Keratinocyte (primary cell): ENCODE results near the gene GNPTG. TPM values are rescaled to one million over a fixed set of nuclear protein-coding genes. Genes with fewer than 3 reads are reported as not detected.
A peak's percentile ranks its signal among the peaks of the same experiment; 100 is the strongest.

Experiments
- DNase-seq: peaks from one replicate; pipeline ENCODE4 v3.0.0-alpha.2; 2011; ENCODE audit warnings: low read depth, missing footprints, low spot score
- FAIRE-seq: peaks from 2 replicates; lab custom pipeline; 2011; peaks lifted over from hg19 to GRCh38; lab: Jason Lieb, UNC
- H2AFZ ChIP-seq: 2 replicates; pipeline ENCODE4 v1.6.0; 2012; ENCODE audit warnings: low read length, control low read depth, inconsistent platforms; ENCODE audit not compliant: control insufficient read depth
- H3K27ac ChIP-seq: 2 replicates; pipeline ENCODE4 v1.5.1; 2011; ENCODE audit warnings: low read length; ENCODE audit not compliant: control insufficient read depth, insufficient read depth
- H3K27me3 ChIP-seq: 3 replicates; pipeline ENCODE4 v1.6.0; 2011; ENCODE audit warnings: low read length; ENCODE audit not compliant: control insufficient read depth, insufficient read depth; ENCODE audit errors: extremely low read depth
- H3K36me3 ChIP-seq, 2 experiments: 2 replicates in 1 of 2; 3 replicates in 1 of 2; pipeline ENCODE4 v1.5.1; 2011; ENCODE audit warnings: low read length in 2 of 2, mild to moderate bottlenecking in 1 of 2; ENCODE audit not compliant: control insufficient read depth in 2 of 2, insufficient read depth in 2 of 2; ENCODE audit errors: extremely low read depth in 1 of 2
- H3K4me1 ChIP-seq: 3 replicates; pipeline ENCODE4 v1.5.1; 2011; ENCODE audit warnings: low read length; ENCODE audit not compliant: control insufficient read depth, insufficient read depth; ENCODE audit errors: extremely low read depth
- H3K4me2 ChIP-seq: 3 replicates; pipeline ENCODE4 v1.6.0; 2011; ENCODE audit warnings: low read depth, low read length; ENCODE audit not compliant: control insufficient read depth, insufficient read depth; ENCODE audit errors: extremely low read depth
- H3K4me3 ChIP-seq, 3 experiments: fragments of 200-600 bp in 1 of 3; sonication (generic) in 1 of 3; 2 replicates in 2 of 3; 3 replicates in 1 of 3; pipeline ENCODE4 v1.5.1; 2011 to 2016; ENCODE audit warnings: low read length in 3 of 3, mild to moderate bottlenecking in 3 of 3, control low read depth in 2 of 3, inconsistent platforms in 1 of 3, low read depth in 1 of 3, mixed read lengths in 1 of 3, mixed run types in 1 of 3, moderate library complexity in 1 of 3; ENCODE audit not compliant: control insufficient read depth in 2 of 3, insufficient read depth in 2 of 3; ENCODE audit errors: extremely low read depth in 1 of 3
- H3K79me2 ChIP-seq: 2 replicates; pipeline ENCODE4 v1.6.0; 2012; ENCODE audit warnings: low read length; ENCODE audit not compliant: control insufficient read depth, insufficient read depth
- H3K9ac ChIP-seq: 3 replicates; pipeline ENCODE4 v1.6.0; 2011; ENCODE audit warnings: low read length; ENCODE audit not compliant: control insufficient read depth, insufficient read depth; ENCODE audit errors: extremely low read depth
- H3K9me1 ChIP-seq: 3 replicates; pipeline ENCODE4 v1.6.0; 2011; ENCODE audit warnings: low read length; ENCODE audit not compliant: control insufficient read depth, insufficient read depth; ENCODE audit errors: extremely low read depth
- H3K9me3 ChIP-seq: 2 replicates; pipeline ENCODE4 v1.5.1; 2012; ENCODE audit warnings: low read depth, low read length; ENCODE audit not compliant: control insufficient read depth
- H4K20me1 ChIP-seq: 3 replicates; pipeline ENCODE4 v1.6.0; 2011; ENCODE audit warnings: low read length; ENCODE audit not compliant: control insufficient read depth, insufficient read depth; ENCODE audit errors: extremely low read depth
- CTCF ChIP-seq, 3 experiments: IDR thresholded peaks in 1 of 3; conservative IDR thresholded peaks in 1 of 3; optimal IDR thresholded peaks in 1 of 3; 2 replicates in 2 of 3; 3 replicates in 1 of 3; pipeline versions ENCODE3 to v1.5.1; 2011; ENCODE audit warnings: low read length in 3 of 3, mild to moderate bottlenecking in 3 of 3, moderate library complexity in 2 of 3, control low read depth in 1 of 3, inconsistent platforms in 1 of 3; ENCODE audit not compliant: insufficient read depth in 2 of 3; ENCODE audit errors: extremely low read depth in 1 of 3
- EZH2 ChIP-seq: IDR thresholded peaks from one replicate; pipeline ENCODE4 v1.6.1; 2012; ENCODE audit warnings: inconsistent platforms, mild to moderate bottlenecking, low read length, moderate library complexity
- dilution Hi-C: fragments of 300-500 bp; cut with MboI; formaldehyde crosslinking; loops from one replicate; pipeline ENCODE4 v1.7.0; 2020; ENCODE audit warnings: low sequenced_read_pairs; ENCODE audit not compliant: extremely low pct_ligation_motif_present
- polyA plus RNA-seq, 5 experiments: library from polyadenylated mRNA; depleted of rRNA in 3 of 5; stranded (reverse) in 3 of 5; stranded (forward) in 1 of 5; unstranded in 1 of 5; fragments of >200 nt; gene quantifications; 1 replicate in 1 of 5; 2 replicates in 3 of 5; 3 replicates in 1 of 5; pipeline versions ENCODE4 v1.2.1 to v1.2.3, GENCODE V29; 2011 to 2012; ENCODE audit warnings: missing spikeins in 2 of 5, low read depth in 1 of 5, low replicate concordance in 1 of 5

GNPTG gene
- polyA plus RNA-seq, 1 donor (not counting 4 experiments of a cell fraction or from before 2014, with no cell fraction given): 30.9 TPM

DNA sequence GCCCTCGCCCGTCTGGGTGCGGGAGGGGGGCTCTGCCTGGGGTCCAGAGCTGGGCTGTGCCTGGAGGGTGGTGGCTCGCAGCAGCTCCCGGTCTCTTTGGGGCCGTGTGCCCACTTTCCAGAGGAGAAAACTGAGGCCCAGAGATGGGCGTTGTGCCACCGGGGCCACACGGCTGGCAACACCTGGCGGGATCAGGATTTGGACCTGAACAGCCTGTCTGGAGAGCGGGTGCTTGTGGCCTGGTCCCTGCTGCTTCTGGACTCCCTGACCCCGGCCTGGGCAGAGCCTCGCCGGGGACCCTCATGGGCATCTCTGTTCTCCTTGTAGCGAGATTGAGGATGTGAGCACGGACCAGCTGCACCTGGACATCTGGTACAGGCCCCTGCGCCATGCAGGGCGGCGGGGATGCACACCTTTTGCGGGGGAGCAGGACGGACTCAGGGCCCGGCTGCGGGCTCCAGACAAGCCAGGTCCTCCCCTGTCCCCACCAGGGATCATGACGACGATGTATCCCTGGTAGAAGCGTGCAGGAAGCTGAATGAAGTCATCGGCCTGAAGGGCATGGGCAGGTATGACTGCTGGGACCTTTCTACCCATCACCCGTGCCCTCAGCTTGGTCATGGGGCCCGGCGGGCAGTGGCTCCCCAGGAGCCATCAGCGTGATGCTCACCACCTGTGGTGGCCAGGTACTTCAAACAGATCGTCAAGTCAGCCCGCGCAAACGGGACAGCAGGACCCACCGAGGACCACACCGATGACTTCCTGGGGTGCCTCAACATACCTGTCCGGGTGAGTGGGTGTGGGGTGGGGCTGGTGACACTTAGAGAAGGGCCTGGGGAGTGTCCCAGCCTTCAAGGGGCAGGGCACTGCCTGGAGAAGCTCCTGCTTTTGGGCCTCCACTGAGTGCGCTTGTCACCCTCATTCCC is 10.0 kb upstream of the GNPTG start:
- Histone ChIP-seq H2AFZ (no peak overlapping the region), H3K4me2 (peak overlapping the region; percentile 37), H3K4me1 (peaks cover 9% of the 10 kb centered on the region), H3K9ac (no peak overlapping the region), H3K9me1 (no peaks in the 10 kb centered on the region), H3K27me3 (peaks cover 29% of the 10 kb centered on the region), H3K36me3 (no peaks in the 10 kb centered on the region), H3K79me2 (no peaks in the 10 kb centered on the region), H3K9me3 (no peaks in the 10 kb centered on the region), H3K27ac (no peak overlapping the region), H3K4me3 (no peak overlapping the region), H4K20me1 (no peaks in the 10 kb centered on the region)
- dilution Hi-C loops: no loop called here
- DNase-seq: no peak
- TF ChIP-seq CTCF (optimal IDR thresholded peaks at IDR 0.05 in 1 of 3, IDR thresholded peaks at IDR 0.05 in 1 of 3, conservative IDR thresholded peaks at IDR 0.05 in 1 of 3; ENCODE audit: extremely low read depth in 1 of 3, insufficient read depth in 2 of 3, low read length in 3 of 3) (no peak), EZH2 (no peak)
- no peak for FAIRE-seq

DNA sequence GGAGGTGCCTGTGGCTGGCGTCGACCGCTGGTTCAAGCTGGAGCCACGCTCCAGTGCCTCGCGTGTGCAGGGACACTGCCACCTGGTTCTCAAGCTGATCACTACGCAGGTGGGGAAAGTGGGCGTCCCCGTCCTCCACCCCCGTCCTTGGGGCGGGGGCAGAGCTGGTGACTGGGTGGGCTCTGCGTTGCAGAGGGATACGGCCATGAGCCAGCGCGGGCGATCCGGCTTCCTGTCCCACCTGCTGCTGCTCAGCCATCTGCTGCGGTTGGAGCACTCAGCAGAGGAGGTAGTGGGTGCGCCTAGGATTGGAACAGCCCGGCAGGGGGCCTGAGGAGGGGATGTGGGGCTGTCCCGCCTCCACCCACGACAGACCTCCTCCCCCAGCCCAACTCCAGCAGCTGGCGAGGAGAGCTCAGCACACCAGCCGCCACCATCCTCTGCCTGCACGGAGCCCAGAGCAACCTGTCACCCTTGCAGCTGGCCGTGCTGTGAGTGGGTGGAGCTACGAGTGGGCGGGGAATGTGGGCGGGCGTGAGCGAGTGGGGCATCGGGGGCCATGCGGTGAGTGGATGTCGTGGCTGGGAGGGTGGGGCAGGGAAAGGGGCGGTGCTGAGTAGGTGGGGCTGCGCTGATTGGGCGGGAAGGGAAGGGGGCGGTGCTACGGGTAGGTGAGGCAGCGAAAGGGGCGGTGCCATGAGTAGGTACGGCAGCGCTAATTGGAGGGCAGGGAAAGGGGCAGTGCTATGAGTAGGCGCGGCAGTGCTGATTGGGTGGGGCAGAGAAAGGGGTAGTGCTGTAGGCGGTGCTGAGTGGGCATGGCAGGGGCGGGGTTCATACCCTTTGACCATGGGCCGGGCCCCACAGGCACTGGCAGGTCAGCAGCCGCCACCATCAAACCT is 9.0 kb upstream of the GNPTG start:
- Histone ChIP-seq H3K9ac (no peak overlapping the region), H3K27ac (no peak overlapping the region)
- TF ChIP-seq CTCF (optimal IDR thresholded peaks at IDR 0.05 in 1 of 3, IDR thresholded peaks at IDR 0.05 in 1 of 3, conservative IDR thresholded peaks at IDR 0.05 in 1 of 3; ENCODE audit: extremely low read depth in 1 of 3, insufficient read depth in 2 of 3, low read length in 3 of 3) (no peak), EZH2 (no peak)

More for the DNA sequence above, 9.0 kb upstream of the GNPTG start:
- peak; percentile 58 for FAIRE-seq
- peaks cover 22% of the 10 kb centered on the region for H3K27me3 ChIP-seq
- peak overlapping the region; percentile 66 for H3K4me2 ChIP-seq
- no peak overlapping the region for H2AFZ ChIP-seq
- DNase-seq: peak; percentile 87
- no peaks in the 10 kb centered on the region for H3K9me1 ChIP-seq
- peak overlapping the region in 1 of 3 experiments; percentile 26 for H3K4me3 ChIP-seq
- no peaks in the 10 kb centered on the region for H3K9me3 ChIP-seq
- H3K36me3 ChIP-seq: no peaks in the 10 kb centered on the region
- H4K20me1 ChIP-seq: no peaks in the 10 kb centered on the region
- dilution Hi-C loops: no loop called here
- H3K4me1 ChIP-seq: peaks cover 17% of the 10 kb centered on the region
- no peaks in the 10 kb centered on the region for H3K79me2 ChIP-seq
